Erythroblast (primary cell): ENCODE results near the gene SIPA1L3.
"Not testable (repeated sequence)": the region's sequence is repeated elsewhere in the genome, so short reads cannot be mapped to it uniquely, and the experiment has no call there.

Experiments used
- GATA1 ChIP-seq: IDR thresholded peaks from 2 replicates; pipeline ENCODE4 v1.6.1; 2011; ENCODE audit warnings: low read depth, mild to moderate bottlenecking, control low read depth, low read length, moderate library complexity
- POLR2A ChIP-seq: IDR thresholded peaks from 2 replicates; pipeline ENCODE4 v1.6.1; 2011; ENCODE audit warnings: mild to moderate bottlenecking, low read length

- not testable (repeated sequence) for TF ChIP-seq POLR2A, GATA1
Observed at GRCh38 chr19:38071054-38071453, 164.0 kb downstream of the SIPA1L3 start.
